Endothelial cell of umbilical vein (primary cell): ENCODE data around the gene MARK2. TPM values are rescaled to one million over a fixed set of nuclear protein-coding genes. Genes with fewer than 3 reads are reported as not detected.

Experiments
- BruUV-seq: library from RNA; stranded (reverse); fragments of 400-500 nt; replicated peaks from 2 replicates; lab custom pipeline; 2021; lab: Mats Ljungman, UMichigan
- CTCF ChIA-PET: fragments of 300-600, 350-600 bp; sonication (Branson Sonifier 250); formaldehyde crosslinking; loops from one replicate; lab custom pipeline; 2021; ENCODE audit warnings: antibody characterized with exemption, inconsistent platforms; lab: Charles Lee
- POLR2A ChIA-PET: fragments of 300-600, 350-600 bp; sonication (Branson Sonifier 250); formaldehyde crosslinking; loops from one replicate; lab custom pipeline; 2021; ENCODE audit warnings: antibody characterized with exemption, inconsistent platforms; lab: Charles Lee
- DNase-seq: peaks from one replicate; pipeline ENCODE4 v3.0.0-alpha.2; 2011; ENCODE audit warnings: low read depth, low spot score
- FAIRE-seq: peaks from 2 replicates; lab custom pipeline; 2011; peaks lifted over from hg19 to GRCh38; lab: Jason Lieb, UNC
- H2AFZ ChIP-seq: 2 replicates; pipeline ENCODE4 v1.6.0; 2012; ENCODE audit warnings: low read depth, low read length, control low read depth, inconsistent platforms
- H3K27ac ChIP-seq: 2 replicates; pipeline ENCODE4 v1.5.1; 2011; ENCODE audit warnings: low read depth, mild to moderate bottlenecking, control low read depth, low read length, moderate library complexity; ENCODE audit not compliant: insufficient read depth
- H3K27me3 ChIP-seq, 2 experiments: 2 replicates each; pipeline versions ENCODE4 v1.6.0 to v1.6.1; 2011; ENCODE audit warnings: low read length in 2 of 2, mixed read lengths in 1 of 2; ENCODE audit not compliant: control insufficient read depth in 2 of 2, insufficient read depth in 2 of 2
- H3K36me3 ChIP-seq, 2 experiments: 2 replicates in 1 of 2; 3 replicates in 1 of 2; pipeline ENCODE4 v1.5.1; 2011; ENCODE audit warnings: low read length in 2 of 2, mild to moderate bottlenecking in 1 of 2, moderate library complexity in 1 of 2; ENCODE audit not compliant: control insufficient read depth in 2 of 2, insufficient read depth in 2 of 2; ENCODE audit errors: extremely low read depth in 1 of 2
- H3K4me1 ChIP-seq: 3 replicates; pipeline ENCODE4 v1.5.1; 2011; ENCODE audit warnings: mild to moderate bottlenecking, low read length; ENCODE audit not compliant: control insufficient read depth, insufficient read depth; ENCODE audit errors: extremely low read depth
- H3K4me2 ChIP-seq: 2 replicates; pipeline ENCODE4 v1.6.1; 2011; ENCODE audit warnings: low read length, control low read depth, mixed read lengths; ENCODE audit not compliant: insufficient read depth
- H3K4me3 ChIP-seq, 3 experiments: fragments of 200-600 bp in 1 of 3; sonication (generic), shearing (Covaris generic) in 1 of 3; replicated peaks in 1 of 3; 2 replicates each; pipeline ENCODE4 v1.5.1; 2011 to 2016; ENCODE audit warnings: control low read depth in 3 of 3, low read length in 3 of 3, mild to moderate bottlenecking in 2 of 3, inconsistent platforms in 1 of 3, low read depth in 1 of 3, moderate library complexity in 1 of 3; ENCODE audit not compliant: insufficient read depth in 1 of 3
- H3K79me2 ChIP-seq: 2 replicates; pipeline ENCODE4 v1.6.0; 2012; ENCODE audit warnings: low read length, inconsistent platforms; ENCODE audit not compliant: control insufficient read depth, insufficient read depth
- H3K9ac ChIP-seq: replicated peaks from 2 replicates; pipeline ENCODE3; 2011; ENCODE audit warnings: low read length, control low read depth; ENCODE audit not compliant: insufficient read depth; ENCODE audit errors: extremely low read depth
- H3K9me1 ChIP-seq: replicated peaks from 3 replicates; pipeline ENCODE4 v1.6.0; 2011; ENCODE audit warnings: mild to moderate bottlenecking, low read length; ENCODE audit not compliant: control insufficient read depth, insufficient read depth; ENCODE audit errors: extremely low read depth
- H3K9me3 ChIP-seq: replicated peaks from 2 replicates; pipeline ENCODE4 v1.5.1; 2012; ENCODE audit warnings: low read length, inconsistent platforms; ENCODE audit not compliant: control insufficient read depth, insufficient read depth
- H4K20me1 ChIP-seq: replicated peaks from 2 replicates; pipeline ENCODE3; 2011; ENCODE audit warnings: mild to moderate bottlenecking, low read length; ENCODE audit not compliant: control insufficient read depth, insufficient read depth; ENCODE audit errors: extremely low read depth
- EZH2 ChIP-seq: IDR thresholded peaks from 2 replicates; pipeline ENCODE4 v1.6.1; 2012; ENCODE audit warnings: borderline replicate concordance, low read depth, mild to moderate bottlenecking, moderate library complexity, low read length, inconsistent platforms; ENCODE audit not compliant: severe bottlenecking
- FOS ChIP-seq: IDR thresholded peaks from 2 replicates; pipeline ENCODE4 v1.6.1; 2011; ENCODE audit warnings: mild to moderate bottlenecking, low read length, moderate library complexity, borderline replicate concordance; ENCODE audit not compliant: insufficient read depth
- GATA2 ChIP-seq: IDR thresholded peaks from 2 replicates; pipeline ENCODE4 v1.7.0; 2011; ENCODE audit warnings: low read depth, mild to moderate bottlenecking, moderate library complexity, mixed read lengths, low read length; ENCODE audit not compliant: insufficient read length, insufficient read depth
- MYC ChIP-seq: IDR thresholded peaks from one replicate; pipeline ENCODE4 v1.6.1; 2011; ENCODE audit warnings: mild to moderate bottlenecking, low read depth, low read length
- POLR2A ChIP-seq: IDR thresholded peaks from 2 replicates; pipeline ENCODE4 v1.6.1; 2012; ENCODE audit warnings: low read depth, mild to moderate bottlenecking, control low read depth, low read length
- POLR2AphosphoS5 ChIP-seq: IDR thresholded peaks from 2 replicates; pipeline ENCODE4 v1.6.1; 2012; ENCODE audit warnings: low read depth, mild to moderate bottlenecking, control low read depth, low read length, moderate library complexity; ENCODE audit not compliant: insufficient read depth
- dilution Hi-C: fragments of 300-500 bp; cut with MboI; formaldehyde crosslinking; loops from one replicate; pipeline ENCODE4 v1.15.0; 2019; ENCODE audit warnings: low sequenced_read_pairs; ENCODE audit not compliant: extremely low pct_ligation_motif_present
- intact Hi-C: fragments of 100-400 bp; cut with micrococcal nuclease; formaldehyde crosslinking; loops from one replicate; pipeline ENCODE4 v1.10.0; 2022
- polyA plus RNA-seq, 4 experiments: library from polyadenylated mRNA; depleted of rRNA in 3 of 4; stranded (reverse) in 3 of 4; unstranded in 1 of 4; fragments of >200 nt; gene quantifications; 2 replicates each; pipeline versions ENCODE4 v1.2.1 to v1.2.3, GENCODE V29; 2011 to 2012; ENCODE audit warnings: missing spikeins in 1 of 4
- total RNA-seq: library from RNA; stranded (reverse); gene quantifications from 2 replicates; pipeline ENCODE4 v1.2.3, GENCODE V29; 2021
- TF ChIP-seq, protein P1 (sequence below), 2 donors: IDR thresholded peaks; 1 replicate in 1 of 2; 2 replicates in 1 of 2; pipeline ENCODE4 v1.5.1; 2011; ENCODE audit warnings: low read length in 2 of 2, mild to moderate bottlenecking in 2 of 2, moderate library complexity in 2 of 2, control low read depth in 1 of 2, inconsistent platforms in 1 of 2, low read depth in 1 of 2; ENCODE audit not compliant: insufficient read depth in 1 of 2; ENCODE audit errors: extremely low read depth in 1 of 2

The MARK2 gene
- total and polyA plus RNA-seq, 2 donors (not counting 3 experiments of a cell fraction or from before 2014, with no cell fraction given): 16.6 to 34.7 TPM

DNA sequence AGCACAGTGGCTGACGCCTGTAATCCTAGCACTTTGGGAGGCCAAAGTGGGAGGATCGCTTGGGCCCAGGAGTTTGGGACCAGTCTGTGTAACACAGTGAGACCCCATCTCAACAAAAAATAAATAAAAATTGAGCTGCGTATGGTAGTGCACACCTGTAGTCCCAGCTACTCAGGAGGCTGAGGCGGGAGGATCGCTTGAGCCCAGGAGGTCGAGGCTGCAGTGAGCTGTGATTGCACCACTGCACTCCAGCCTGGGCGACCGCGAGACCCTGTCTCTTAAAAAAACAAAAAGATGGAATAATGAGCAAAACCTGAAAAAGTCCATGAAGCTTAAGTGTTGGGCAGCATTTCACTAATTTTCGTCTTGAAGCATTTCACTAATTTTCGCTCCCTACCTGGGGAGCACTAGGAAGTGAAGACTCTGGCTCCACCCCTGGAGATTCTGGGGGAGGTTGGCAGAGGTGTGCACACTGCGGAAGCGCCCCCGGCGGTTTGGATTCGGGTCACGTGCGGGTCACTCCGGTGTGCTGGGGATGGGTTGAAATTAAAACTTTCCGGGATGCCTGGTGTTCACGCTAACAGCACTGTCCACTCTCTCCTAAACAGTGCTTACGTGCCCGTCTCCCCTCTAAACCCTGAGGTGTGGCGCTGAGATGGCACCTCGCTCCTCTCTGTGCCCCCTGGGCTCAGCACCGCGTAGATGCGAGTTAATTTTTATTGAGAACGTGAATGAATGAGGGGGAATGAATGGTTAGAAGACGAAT is 99.0 kb downstream of the MARK2 start:
- Histone ChIP-seq H3K36me3 (no peaks in the 10 kb centered on the region), H3K4me2 (peak overlapping the region; percentile 84), H2AFZ (peak overlapping the region; percentile 100), H4K20me1 (no peaks in the 10 kb centered on the region), H3K27me3 (no peaks in the 10 kb centered on the region), H3K4me1 (peaks cover 11% of the 10 kb centered on the region), H3K4me3 (peak overlapping the region; percentile 52 to 98 (median 67)), H3K27ac (peak overlapping the region; percentile 34), H3K9ac (peak overlapping the region; percentile 51), H3K9me3 (no peaks in the 10 kb centered on the region), H3K79me2 (peaks cover 18% of the 10 kb centered on the region), H3K9me1 (no peaks in the 10 kb centered on the region)
- BruUV-seq: no TSS peak
- ChIA-PET POLR2A (no interaction called here), CTCF (interaction anchor here (1.0 to 2.4 kb wide), 4 partner anchors 8 to 169 kb away, joined by 3 to 9 read pairs (median 4); partner anchors contain the start of genes RCOR2 and ZFTA)
- no peak for DNase-seq
- TF ChIP-seq POLR2A (no peak), POLR2AphosphoS5 (no peak), EZH2 (no peak), FOS (no peak), GATA2 (no peak), MYC (no peak)
- TF ChIP-seq, protein P1, sequence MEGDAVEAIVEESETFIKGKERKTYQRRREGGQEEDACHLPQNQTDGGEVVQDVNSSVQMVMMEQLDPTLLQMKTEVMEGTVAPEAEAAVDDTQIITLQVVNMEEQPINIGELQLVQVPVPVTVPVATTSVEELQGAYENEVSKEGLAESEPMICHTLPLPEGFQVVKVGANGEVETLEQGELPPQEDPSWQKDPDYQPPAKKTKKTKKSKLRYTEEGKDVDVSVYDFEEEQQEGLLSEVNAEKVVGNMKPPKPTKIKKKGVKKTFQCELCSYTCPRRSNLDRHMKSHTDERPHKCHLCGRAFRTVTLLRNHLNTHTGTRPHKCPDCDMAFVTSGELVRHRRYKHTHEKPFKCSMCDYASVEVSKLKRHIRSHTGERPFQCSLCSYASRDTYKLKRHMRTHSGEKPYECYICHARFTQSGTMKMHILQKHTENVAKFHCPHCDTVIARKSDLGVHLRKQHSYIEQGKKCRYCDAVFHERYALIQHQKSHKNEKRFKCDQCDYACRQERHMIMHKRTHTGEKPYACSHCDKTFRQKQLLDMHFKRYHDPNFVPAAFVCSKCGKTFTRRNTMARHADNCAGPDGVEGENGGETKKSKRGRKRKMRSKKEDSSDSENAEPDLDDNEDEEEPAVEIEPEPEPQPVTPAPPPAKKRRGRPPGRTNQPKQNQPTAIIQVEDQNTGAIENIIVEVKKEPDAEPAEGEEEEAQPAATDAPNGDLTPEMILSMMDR (IDR thresholded peaks at IDR 0.05; ENCODE audit: extremely low read depth in 1 of 2, insufficient read depth in 1 of 2, low read depth in 1 of 2, low read length in 2 of 2): no peak
- dilution Hi-C loops: no loop called here
- intact Hi-C loops: loop anchor here (2.0 kb wide), 3 partner anchors 21 to 171 kb away; partner anchors contain the start of genes MARK2 and RCOR2
- FAIRE-seq: no peak
